Fibroblast of lung (primary cell): ENCODE measurements around the gene TGIF1. TPM values are rescaled to one million over a fixed set of nuclear protein-coding genes. Genes with fewer than 3 reads are reported as not detected.

Experiments used
- DNase-seq, 2 donors: peaks; one replicate each; pipeline versions ENCODE4 v3.0.0 to v3.0.0-alpha.2; 2010; ENCODE audit warnings: low read depth in 2 of 2
- H2AFZ ChIP-seq: 2 replicates; pipeline ENCODE4 v1.5.1; 2012; ENCODE audit warnings: low read length, control low read depth, inconsistent platforms
- H3K27ac ChIP-seq: 2 replicates; pipeline ENCODE4 v1.5.1; 2011; ENCODE audit warnings: low read length, control low read depth; ENCODE audit not compliant: insufficient read depth
- H3K27me3 ChIP-seq: 2 replicates; pipeline ENCODE4 v1.5.1; 2011; ENCODE audit warnings: mild to moderate bottlenecking, low read length; ENCODE audit not compliant: control insufficient read depth, insufficient read depth
- H3K36me3 ChIP-seq: 2 replicates; pipeline ENCODE4 v1.5.1; 2011; ENCODE audit warnings: low read length; ENCODE audit not compliant: control insufficient read depth, insufficient read depth
- H3K4me1 ChIP-seq: 2 replicates; pipeline ENCODE4 v1.5.1; 2011; ENCODE audit warnings: low read length; ENCODE audit not compliant: control insufficient read depth, insufficient read depth; ENCODE audit errors: extremely low read depth
- H3K4me2 ChIP-seq: 2 replicates; pipeline ENCODE4 v1.5.1; 2011; ENCODE audit warnings: low read length, control low read depth; ENCODE audit not compliant: insufficient read depth; ENCODE audit errors: extremely low read depth
- H3K4me3 ChIP-seq, 4 experiments: fragments of 200-600 bp in 1 of 4; sonication (generic) in 1 of 4; replicated peaks in 1 of 4; 2 replicates each; pipeline ENCODE4 v1.5.1; 2011 to 2016; ENCODE audit warnings: low read length in 4 of 4, low read depth in 3 of 4, mild to moderate bottlenecking in 3 of 4, control low read depth in 2 of 4, inconsistent platforms in 1 of 4, mixed read lengths in 1 of 4; ENCODE audit not compliant: insufficient read depth in 1 of 4; ENCODE audit errors: control extremely low read depth in 1 of 4
- H3K79me2 ChIP-seq: 2 replicates; pipeline ENCODE4 v1.5.1; 2012; ENCODE audit warnings: mild to moderate bottlenecking, low read length, inconsistent platforms; ENCODE audit not compliant: control insufficient read depth, insufficient read depth
- H3K9ac ChIP-seq: 2 replicates; pipeline ENCODE4 v1.5.1; 2011; ENCODE audit warnings: mild to moderate bottlenecking, low read length, control low read depth; ENCODE audit not compliant: insufficient read depth
- H3K9me3 ChIP-seq: 2 replicates; pipeline ENCODE4 v1.5.1; 2012; ENCODE audit warnings: low read depth, low read length; ENCODE audit not compliant: control insufficient read depth, insufficient read depth
- H4K20me1 ChIP-seq: 2 replicates; pipeline ENCODE4 v1.5.1; 2011; ENCODE audit warnings: low read length; ENCODE audit not compliant: control insufficient read depth, insufficient read depth; ENCODE audit errors: extremely low read depth
- CTCF ChIP-seq, 2 donors: IDR thresholded peaks in 1 of 2; conservative IDR thresholded peaks in 1 of 2; 1 replicate in 1 of 2; 2 replicates in 1 of 2; pipeline ENCODE4 v1.5.1; 2011 to 2012; ENCODE audit warnings: low read length in 2 of 2, control low read depth in 1 of 2, inconsistent platforms in 1 of 2, low read depth in 1 of 2, mild to moderate bottlenecking in 1 of 2
- EZH2 ChIP-seq: IDR thresholded peaks from 2 replicates; pipeline ENCODE4 v1.5.1; 2012; ENCODE audit warnings: low read length, control low read depth, mild to moderate bottlenecking; ENCODE audit errors: missing control alignments
- polyA plus RNA-seq, 2 donors: library from polyadenylated mRNA; depleted of rRNA in 1 of 2; stranded (reverse) in 1 of 2; unstranded in 1 of 2; fragments of >200 nt; gene quantifications; 2 replicates each; pipeline ENCODE4 v1.2.1, GENCODE V29; 2011 to 2012; ENCODE audit warnings: missing spikeins in 1 of 2
- total RNA-seq: library from RNA; depleted of rRNA; stranded (reverse); fragments of >200 nt; gene quantifications from 2 replicates; pipeline ENCODE4 v1.2.1, GENCODE V29; 2014

TGIF1 gene
- total and polyA plus RNA-seq, 2 donors (not counting 1 experiment from before 2014, with no cell fraction given) = 64.7 to 157 TPM

GRCh38 chr18:3441290-3441689, 8.7 kb upstream of the TGIF1 start:
- DNase-seq = peak in 1 of 2 donors; percentile 51
- no peaks in the 10 kb centered on the region for H4K20me1 ChIP-seq
- no peak overlapping the region for H2AFZ ChIP-seq
- H3K9ac ChIP-seq = no peak overlapping the region
- H3K79me2 ChIP-seq = no peaks in the 10 kb centered on the region
- TF ChIP-seq EZH2 (no peak), CTCF (conservative IDR thresholded peaks at IDR 0.05 in 1 of 2, IDR thresholded peaks at IDR 0.05 in 1 of 2; ENCODE audit: low read depth in 1 of 2, low read length in 2 of 2) (peak in 1 of 2 donors; percentile 39)
- no peaks in the 10 kb centered on the region for H3K36me3 ChIP-seq
- H3K27me3 ChIP-seq = no peaks in the 10 kb centered on the region
- H3K4me1 ChIP-seq = peaks cover under 1% of the 10 kb centered on the region
- no peaks in the 10 kb centered on the region for H3K9me3 ChIP-seq
- no peak overlapping the region for H3K27ac ChIP-seq
- no peak overlapping the region for H3K4me3 ChIP-seq
- H3K4me2 ChIP-seq = no peak overlapping the region

DNA sequence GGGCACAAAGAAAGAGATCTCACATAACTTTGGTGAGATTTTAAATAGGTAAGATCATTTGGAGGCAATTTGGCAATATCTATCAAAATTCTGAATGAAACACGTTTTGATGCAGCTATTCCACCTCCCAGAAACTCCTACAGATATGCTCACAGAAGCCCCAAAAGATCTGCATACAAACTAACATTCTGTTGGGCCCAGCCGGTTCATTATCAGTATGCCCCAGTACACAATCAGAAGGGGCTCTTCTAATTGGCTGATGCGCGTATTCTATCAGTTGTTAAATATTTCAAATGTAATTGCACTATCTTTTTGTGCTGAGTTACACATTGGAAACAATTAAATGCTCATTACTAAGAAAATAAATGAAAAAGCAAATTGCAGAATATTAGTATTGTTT, 7.1 kb upstream of the TGIF1 start:
- no peak overlapping the region for H3K27ac ChIP-seq
- H3K36me3 ChIP-seq = no peaks in the 10 kb centered on the region
- H3K4me3 ChIP-seq = no peak overlapping the region
- H3K9me3 ChIP-seq = no peaks in the 10 kb centered on the region
- TF ChIP-seq EZH2 (no peak), CTCF (conservative IDR thresholded peaks at IDR 0.05 in 1 of 2, IDR thresholded peaks at IDR 0.05 in 1 of 2; ENCODE audit: low read depth in 1 of 2, low read length in 2 of 2) (no peak)
- H3K27me3 ChIP-seq = no peaks in the 10 kb centered on the region
- no peaks in the 10 kb centered on the region for H4K20me1 ChIP-seq
- no peak for DNase-seq
- no peak overlapping the region for H2AFZ ChIP-seq
- H3K4me1 ChIP-seq = peaks cover 3% of the 10 kb centered on the region
- no peaks in the 10 kb centered on the region for H3K79me2 ChIP-seq
- H3K9ac ChIP-seq = no peak overlapping the region
- no peak overlapping the region for H3K4me2 ChIP-seq

- Histone ChIP-seq H3K27ac (no peak overlapping the region), H3K36me3 (no peaks in the 10 kb centered on the region), H3K4me1 (peaks cover 3% of the 10 kb centered on the region), H3K79me2 (no peaks in the 10 kb centered on the region), H3K4me3 (no peak overlapping the region), H3K27me3 (no peaks in the 10 kb centered on the region), H4K20me1 (no peaks in the 10 kb centered on the region), H3K9me3 (no peaks in the 10 kb centered on the region), H2AFZ (no peak overlapping the region), H3K9ac (no peak overlapping the region), H3K4me2 (no peak overlapping the region)
- TF ChIP-seq EZH2 = no peak
- no peak for TF ChIP-seq CTCF (conservative IDR thresholded peaks at IDR 0.05 in 1 of 2, IDR thresholded peaks at IDR 0.05 in 1 of 2; ENCODE audit: low read depth in 1 of 2, low read length in 2 of 2)
- DNase-seq = no peak
These were observed 5.7 kb upstream of the TGIF1 start for GRCh38 chr18:3444296-3444695.
